Bronchial epithelial cell (primary cell): ENCODE data around the gene HAPLN3. TPM values are rescaled to one million over a fixed set of nuclear protein-coding genes. Genes with fewer than 3 reads are reported as not detected.

Experiments
- DNase-seq: peaks from one replicate; pipeline ENCODE4 v3.0.0-alpha.2; 2010; ENCODE audit warnings: low read depth
- FAIRE-seq: peaks from 2 replicates; lab custom pipeline; 2011; peaks lifted over from hg19 to GRCh38; lab: Jason Lieb, UNC
- H3K27me3 ChIP-seq: 2 replicates; pipeline ENCODE4 v1.5.1; 2011; ENCODE audit warnings: low read length; ENCODE audit not compliant: control insufficient read depth, insufficient read depth
- H3K36me3 ChIP-seq: 2 replicates; pipeline ENCODE4 v1.5.1; 2011; ENCODE audit warnings: low read length; ENCODE audit not compliant: control insufficient read depth, insufficient read depth
- H3K4me3 ChIP-seq: 2 replicates; pipeline ENCODE4 v1.5.1; 2011; ENCODE audit warnings: mild to moderate bottlenecking, low read depth, low read length, control low read depth
- total RNA-seq: library from RNA; depleted of rRNA; stranded (reverse); fragments of >200 nt; gene quantifications from 2 replicates; pipeline ENCODE4 v1.2.1, GENCODE V29; 2014
- TF ChIP-seq, protein P1 (sequence below): IDR thresholded peaks from 2 replicates; pipeline ENCODE4 v1.5.1; 2011; ENCODE audit warnings: mild to moderate bottlenecking, moderate library complexity, low read length, control low read depth, inconsistent platforms; ENCODE audit not compliant: insufficient read depth, severe bottlenecking

The HAPLN3 gene
- total RNA-seq, 1 donor from 2014 or later = 1.1 TPM

- FAIRE-seq (peak; percentile 80), DNase-seq (no peak)
- H3K36me3 ChIP-seq = no peaks in the 10 kb centered on the region
- TF ChIP-seq, protein P1, sequence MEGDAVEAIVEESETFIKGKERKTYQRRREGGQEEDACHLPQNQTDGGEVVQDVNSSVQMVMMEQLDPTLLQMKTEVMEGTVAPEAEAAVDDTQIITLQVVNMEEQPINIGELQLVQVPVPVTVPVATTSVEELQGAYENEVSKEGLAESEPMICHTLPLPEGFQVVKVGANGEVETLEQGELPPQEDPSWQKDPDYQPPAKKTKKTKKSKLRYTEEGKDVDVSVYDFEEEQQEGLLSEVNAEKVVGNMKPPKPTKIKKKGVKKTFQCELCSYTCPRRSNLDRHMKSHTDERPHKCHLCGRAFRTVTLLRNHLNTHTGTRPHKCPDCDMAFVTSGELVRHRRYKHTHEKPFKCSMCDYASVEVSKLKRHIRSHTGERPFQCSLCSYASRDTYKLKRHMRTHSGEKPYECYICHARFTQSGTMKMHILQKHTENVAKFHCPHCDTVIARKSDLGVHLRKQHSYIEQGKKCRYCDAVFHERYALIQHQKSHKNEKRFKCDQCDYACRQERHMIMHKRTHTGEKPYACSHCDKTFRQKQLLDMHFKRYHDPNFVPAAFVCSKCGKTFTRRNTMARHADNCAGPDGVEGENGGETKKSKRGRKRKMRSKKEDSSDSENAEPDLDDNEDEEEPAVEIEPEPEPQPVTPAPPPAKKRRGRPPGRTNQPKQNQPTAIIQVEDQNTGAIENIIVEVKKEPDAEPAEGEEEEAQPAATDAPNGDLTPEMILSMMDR = no peak
- no peak overlapping the region for H3K4me3 ChIP-seq
- H3K27me3 ChIP-seq = no peaks in the 10 kb centered on the region
Observed at GRCh38 chr15:88839146-88839545, 56.2 kb downstream of the HAPLN3 start.

GRCh38 chr15:88838667-88839066 lies 56.7 kb downstream of the HAPLN3 start:
- DNase-seq = no peak
- TF ChIP-seq, protein P1 = no peak
- Histone ChIP-seq H3K27me3 (no peaks in the 10 kb centered on the region), H3K4me3 (no peak overlapping the region), H3K36me3 (no peaks in the 10 kb centered on the region)
- FAIRE-seq = no peak

GRCh38 chr15:88835646-88836045 lies 59.7 kb downstream of the HAPLN3 start:
- Histone ChIP-seq H3K4me3 (no peak overlapping the region), H3K36me3 (no peaks in the 10 kb centered on the region), H3K27me3 (no peaks in the 10 kb centered on the region)
- peak; percentile 50 for FAIRE-seq
- TF ChIP-seq, protein P1 = no peak
- DNase-seq = peak; percentile 55

- TF ChIP-seq, protein P1 = no peak
- no peak for FAIRE-seq
- no peak overlapping the region for H3K4me3 ChIP-seq
- H3K36me3 ChIP-seq = no peaks in the 10 kb centered on the region
- H3K27me3 ChIP-seq = no peaks in the 10 kb centered on the region
- DNase-seq = no peak
Observed at GRCh38 chr15:88835119-88835518, 60.2 kb downstream of the HAPLN3 start.

DNA sequence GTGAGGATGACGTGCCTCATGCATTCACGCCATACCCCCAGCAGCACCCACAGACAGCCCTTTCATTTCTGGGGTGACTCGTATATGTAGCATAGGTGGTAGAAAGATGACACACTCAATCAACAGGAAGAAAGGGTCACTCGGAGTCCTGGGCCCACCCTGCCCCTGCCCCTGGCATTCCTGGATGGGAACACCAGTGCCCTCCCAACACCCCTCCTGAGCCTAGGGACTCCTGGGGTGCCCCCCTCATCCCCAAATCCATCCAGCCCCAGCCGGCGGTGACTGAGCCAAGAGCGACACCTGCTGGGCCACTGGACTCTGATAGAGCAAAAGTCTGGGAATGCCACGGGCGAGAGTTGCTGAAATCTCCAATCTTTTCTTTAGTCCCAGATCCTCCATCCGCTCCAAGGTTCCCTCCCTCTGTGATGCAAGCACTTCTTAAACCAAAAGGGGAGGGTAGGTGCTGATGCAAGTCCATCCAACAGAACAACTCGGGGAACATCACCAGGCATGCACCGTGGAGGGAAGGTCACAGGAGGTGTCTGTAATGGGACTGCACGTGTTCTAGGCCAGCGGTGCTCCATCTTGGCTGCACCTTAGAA lies 61.0 kb downstream of the HAPLN3 start:
- no peaks in the 10 kb centered on the region for H3K36me3 ChIP-seq
- TF ChIP-seq, protein P1 = peak; percentile 81
- no peak for FAIRE-seq
- no peaks in the 10 kb centered on the region for H3K27me3 ChIP-seq
- DNase-seq = peak; percentile 47
- no peak overlapping the region for H3K4me3 ChIP-seq

DNA sequence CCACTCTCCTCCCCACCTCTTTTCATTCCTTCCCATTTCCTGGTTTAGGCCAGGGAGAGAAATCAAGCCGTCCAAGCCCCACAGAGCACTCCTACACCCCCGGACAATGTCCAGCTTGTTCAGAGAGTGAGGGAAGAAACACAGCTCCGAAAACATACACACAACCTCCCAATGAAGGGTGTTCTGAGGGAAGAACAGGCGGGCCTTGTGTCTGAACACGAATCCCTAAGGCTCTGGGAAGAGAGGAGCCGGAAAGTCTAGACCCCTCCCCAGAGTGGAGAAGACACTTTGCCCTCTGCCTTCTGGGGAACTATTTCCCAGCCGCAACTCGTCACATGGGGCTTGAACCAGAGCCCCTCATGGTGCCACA lies 61.6 kb downstream of the HAPLN3 start:
- Histone ChIP-seq H3K4me3 (no peak overlapping the region), H3K36me3 (no peaks in the 10 kb centered on the region), H3K27me3 (no peaks in the 10 kb centered on the region)
- DNase-seq = no peak
- FAIRE-seq = no peak
- TF ChIP-seq, protein P1 = no peak
